Gastrocnemius medialis (tissue), 4 donors: ENCODE data around the gene CHD6. TPM values are rescaled to one million over a fixed set of nuclear protein-coding genes. Genes with fewer than 3 reads are reported as not detected.
A peak's percentile ranks its signal among the peaks of the same experiment; 100 is the strongest.

ENCODE experiments used
- ATAC-seq, 2 donors: fragments of 150-250 bp; one replicate each; pipeline ENCODE4 v1.9.1; 2016
- DNase-seq, 2 donors: peaks; one replicate each; pipeline ENCODE4 v3.0.0-alpha.2; 2019
- H3K27ac ChIP-seq, 4 donors: fragments of 200-600 bp; sonication (generic); 1 replicate in 1 of 4; 2 replicates in 3 of 4; pipeline ENCODE4 v1.5.1; 2016 to 2018; ENCODE audit warnings: mild to moderate bottlenecking in 2 of 4, moderate library complexity in 1 of 4
- H3K27me3 ChIP-seq, 3 donors: fragments of 200-600 bp; sonication (generic) in 2 of 3; 1 replicate in 1 of 3; 2 replicates in 2 of 3; pipeline versions ENCODE4 v1.5.1 to v1.6.0; 2016 to 2019; ENCODE audit warnings: mild to moderate bottlenecking in 1 of 3, moderate library complexity in 1 of 3
- H3K36me3 ChIP-seq, 2 donors: fragments of 200-600 bp; sonication (generic) in 1 of 2; one replicate each; pipeline ENCODE4 v1.5.1; 2017 to 2018
- H3K4me1 ChIP-seq, 2 donors: fragments of 200-600 bp; sonication (generic) in 1 of 2; one replicate each; pipeline ENCODE4 v1.5.1; 2016 to 2017; ENCODE audit warnings: mild to moderate bottlenecking in 2 of 2
- H3K4me3 ChIP-seq, 4 donors: fragments of 200-600 bp; sonication (generic) in 3 of 4; 1 replicate in 1 of 4; 2 replicates in 3 of 4; pipeline ENCODE4 v1.5.1; 2016 to 2019; ENCODE audit warnings: mild to moderate bottlenecking in 2 of 4
- H3K9me3 ChIP-seq, 3 donors: fragments of 200-600 bp; sonication (generic) in 2 of 3; 1 replicate in 1 of 3; 2 replicates in 2 of 3; pipeline ENCODE4 v1.5.1; 2016 to 2019
- POLR2A ChIP-seq, 2 donors: fragments of 450-650 bp; IDR thresholded peaks; one replicate each; pipeline ENCODE4 v1.6.1; 2017; ENCODE audit warnings: antibody characterized with exemption in 2 of 2, mild to moderate bottlenecking in 2 of 2, moderate library complexity in 2 of 2
- in situ Hi-C, 4 donors: fragments of 200-750 bp; cut with MboI; loops; one replicate each; pipeline versions ENCODE4 v1.15.0 to v1.8.0; 2017; ENCODE audit warnings: low sequenced_read_pairs in 4 of 4
- intact Hi-C: fragments of 100-400 bp; cut with DNase I; formaldehyde crosslinking; loops from one replicate; pipeline ENCODE4 v1.15.1; 2023; ENCODE audit warnings: low total_unique reads
- total RNA-seq, 4 donors: library from RNA; depleted of rRNA; stranded (reverse); fragments of >200 nt; gene quantifications; one replicate each; pipeline versions ENCODE4 v1.1.0 to v1.2.3, GENCODE V29; 2016
- TF ChIP-seq, protein P1 (sequence below), 5 experiments: fragments of 450-650 bp in 3 of 5; fragments of 200-600 bp in 2 of 5; sonication (generic) in 2 of 5; IDR thresholded peaks in 4 of 5; conservative IDR thresholded peaks in 1 of 5; 1 replicate in 4 of 5; 2 replicates in 1 of 5; pipeline ENCODE4 v1.5.1; 2016 to 2019; ENCODE audit warnings: antibody characterized with exemption in 5 of 5, mild to moderate bottlenecking in 3 of 5, moderate library complexity in 3 of 5

CHD6 gene
- total RNA-seq, 4 donors from 2014 or later, result 12.8 to 33.7 (median 19.2) TPM

DNA sequence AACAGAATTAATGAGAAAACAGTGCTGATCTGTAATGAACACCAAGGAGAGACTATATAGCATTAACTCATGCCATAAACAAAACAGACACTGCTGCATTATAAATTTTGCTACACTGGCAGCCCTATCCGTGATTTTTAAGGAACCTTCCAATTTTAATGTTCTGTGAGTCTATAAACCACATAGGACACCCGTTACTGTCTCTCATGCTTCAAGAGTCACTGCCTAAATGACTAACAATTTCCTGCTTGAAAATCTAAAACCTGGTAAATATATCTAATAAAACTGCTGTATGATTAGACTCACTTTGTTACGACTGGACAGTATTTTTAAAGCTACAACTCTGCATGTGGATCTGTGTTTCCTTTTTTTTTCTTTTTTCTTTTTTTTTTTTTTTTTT is 8.7 kb downstream of the CHD6 start:
- H3K27ac ChIP-seq, result no peak overlapping the region
- in situ Hi-C loops (loop anchor here in 1 of 4 donors (25.0 kb wide), 1 partner anchor 97 kb away; no protein-coding TSS in a partner anchor), intact Hi-C loops (no loop called here)
- no peaks in the 10 kb centered on the region for H3K9me3 ChIP-seq
- no peak overlapping the region for H3K4me3 ChIP-seq
- H3K4me1 ChIP-seq, result peaks cover 19 to 30% of the 10 kb centered on the region in 2 donors
- ATAC-seq (no peak), DNase-seq (no peak)
- TF ChIP-seq, protein P1, sequence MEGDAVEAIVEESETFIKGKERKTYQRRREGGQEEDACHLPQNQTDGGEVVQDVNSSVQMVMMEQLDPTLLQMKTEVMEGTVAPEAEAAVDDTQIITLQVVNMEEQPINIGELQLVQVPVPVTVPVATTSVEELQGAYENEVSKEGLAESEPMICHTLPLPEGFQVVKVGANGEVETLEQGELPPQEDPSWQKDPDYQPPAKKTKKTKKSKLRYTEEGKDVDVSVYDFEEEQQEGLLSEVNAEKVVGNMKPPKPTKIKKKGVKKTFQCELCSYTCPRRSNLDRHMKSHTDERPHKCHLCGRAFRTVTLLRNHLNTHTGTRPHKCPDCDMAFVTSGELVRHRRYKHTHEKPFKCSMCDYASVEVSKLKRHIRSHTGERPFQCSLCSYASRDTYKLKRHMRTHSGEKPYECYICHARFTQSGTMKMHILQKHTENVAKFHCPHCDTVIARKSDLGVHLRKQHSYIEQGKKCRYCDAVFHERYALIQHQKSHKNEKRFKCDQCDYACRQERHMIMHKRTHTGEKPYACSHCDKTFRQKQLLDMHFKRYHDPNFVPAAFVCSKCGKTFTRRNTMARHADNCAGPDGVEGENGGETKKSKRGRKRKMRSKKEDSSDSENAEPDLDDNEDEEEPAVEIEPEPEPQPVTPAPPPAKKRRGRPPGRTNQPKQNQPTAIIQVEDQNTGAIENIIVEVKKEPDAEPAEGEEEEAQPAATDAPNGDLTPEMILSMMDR (IDR thresholded peaks at IDR 0.05 in 4 of 5, conservative IDR thresholded peaks at IDR 0.05 in 1 of 5), result no peak
- TF ChIP-seq POLR2A (IDR thresholded peaks at IDR 0.05), result no peak
- no peaks in the 10 kb centered on the region for H3K36me3 ChIP-seq
- no peaks in the 10 kb centered on the region for H3K27me3 ChIP-seq

DNA sequence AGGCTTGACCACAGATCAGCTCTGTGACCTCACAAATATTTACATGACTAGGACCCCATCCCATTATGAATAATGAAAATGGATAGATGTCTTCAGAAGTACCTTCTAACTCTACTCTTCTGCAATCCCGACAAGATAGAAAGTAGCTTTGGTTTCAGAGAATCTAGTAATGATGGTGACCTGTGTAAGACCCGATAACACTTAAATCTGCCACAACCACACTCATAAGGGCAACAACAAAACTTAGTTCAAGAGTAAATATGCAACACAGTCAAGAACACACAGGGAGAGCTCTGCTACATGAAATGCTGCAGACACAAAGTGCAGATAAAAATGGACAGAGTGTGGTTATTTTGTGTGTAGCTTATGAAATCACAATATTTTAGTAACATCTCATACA is 9.6 kb downstream of the CHD6 start:
- peaks cover 19 to 36% of the 10 kb centered on the region in 2 donors for H3K4me1 ChIP-seq
- in situ Hi-C loops, result loop anchor here in 1 of 4 donors (25.0 kb wide), 1 partner anchor 96 kb away; no protein-coding TSS in a partner anchor

DNA sequence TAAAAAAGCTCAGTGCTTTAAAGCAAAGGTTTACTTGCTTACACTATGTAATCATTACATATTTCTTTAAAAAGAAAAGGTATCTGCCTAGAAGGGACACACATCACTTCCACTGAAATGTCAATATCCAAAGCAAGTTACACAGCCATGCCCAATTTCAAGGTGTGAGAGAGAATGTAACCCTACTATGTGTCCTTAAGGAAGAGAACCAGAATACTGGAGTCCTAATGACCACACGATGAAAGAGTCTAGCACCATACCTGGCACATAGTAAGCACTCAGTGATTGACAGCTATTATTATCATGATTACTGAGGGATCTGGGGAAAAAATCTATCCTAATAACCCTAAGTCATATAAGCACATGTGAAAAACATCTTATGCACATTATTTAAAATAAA is 10.4 kb downstream of the CHD6 start:
- Histone ChIP-seq H3K4me3 (no peak overlapping the region), H3K36me3 (no peaks in the 10 kb centered on the region), H3K9me3 (no peaks in the 10 kb centered on the region), H3K27ac (no peak overlapping the region), H3K27me3 (no peaks in the 10 kb centered on the region), H3K4me1 (peaks cover 19 to 29% of the 10 kb centered on the region in 2 donors)
- intact Hi-C loops, result no loop called here
- TF ChIP-seq, protein P1 (IDR thresholded peaks at IDR 0.05 in 4 of 5, conservative IDR thresholded peaks at IDR 0.05 in 1 of 5), result no peak
- no peak for TF ChIP-seq POLR2A (IDR thresholded peaks at IDR 0.05)
- no peak for DNase-seq
- in situ Hi-C loops, result loop anchor here in 1 of 4 donors (25.0 kb wide), 1 partner anchor 95 kb away; no protein-coding TSS in a partner anchor
- no peak for ATAC-seq

More for the DNA sequence above, 9.6 kb downstream of the CHD6 start:
- no peak for DNase-seq
- intact Hi-C loops, result no loop called here
- H3K27me3 ChIP-seq, result no peaks in the 10 kb centered on the region
- no peak for TF ChIP-seq POLR2A (IDR thresholded peaks at IDR 0.05)
- TF ChIP-seq, protein P1 (IDR thresholded peaks at IDR 0.05 in 4 of 5, conservative IDR thresholded peaks at IDR 0.05 in 1 of 5), result no peak
- no peaks in the 10 kb centered on the region for H3K36me3 ChIP-seq
- no peak overlapping the region for H3K4me3 ChIP-seq
- ATAC-seq, result no peak
- H3K27ac ChIP-seq, result no peak overlapping the region
- no peaks in the 10 kb centered on the region for H3K9me3 ChIP-seq

DNA sequence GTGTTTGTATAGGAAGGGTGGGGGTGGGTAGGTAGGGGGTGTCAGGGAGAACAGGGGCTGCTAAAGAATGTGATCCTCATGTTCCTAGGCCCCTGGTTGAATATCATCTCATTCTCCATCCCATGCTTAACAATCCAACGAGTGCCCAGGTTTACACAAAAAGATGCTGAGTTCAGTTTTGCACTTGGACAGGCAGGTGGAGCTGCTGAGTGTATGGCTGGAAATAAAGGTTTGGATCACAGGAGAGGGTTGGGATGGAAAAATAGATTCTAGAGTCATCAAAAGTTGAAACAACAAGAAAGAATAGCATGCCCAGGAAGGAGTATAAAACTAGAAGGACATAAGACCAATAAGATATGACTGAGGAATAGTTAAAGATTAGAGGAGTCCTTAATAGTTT is 14.2 kb downstream of the CHD6 start:
- H3K4me1 ChIP-seq, result peaks cover 17 to 45% of the 10 kb centered on the region in 2 donors
- in situ Hi-C loops, result loop anchor here in 1 of 4 donors (25.0 kb wide), 1 partner anchor 92 kb away; no protein-coding TSS in a partner anchor

More for the DNA sequence above, 14.2 kb downstream of the CHD6 start:
- H3K36me3 ChIP-seq, result peaks cover 0 to 8% of the 10 kb centered on the region in 2 donors
- intact Hi-C loops, result no loop called here
- peaks cover 0 to 14% (median 6%) of the 10 kb centered on the region in 3 donors for H3K9me3 ChIP-seq
- peak overlapping the region in 1 of 4 donors; percentile 13 for H3K27ac ChIP-seq
- ATAC-seq (no peak), DNase-seq (no peak)
- no peaks in the 10 kb centered on the region for H3K27me3 ChIP-seq
- TF ChIP-seq POLR2A (IDR thresholded peaks at IDR 0.05), result no peak
- TF ChIP-seq, protein P1 (IDR thresholded peaks at IDR 0.05 in 4 of 5, conservative IDR thresholded peaks at IDR 0.05 in 1 of 5), result no peak
- H3K4me3 ChIP-seq, result no peak overlapping the region
